Activated gamma-delta T cell treated with anti-CD3 and anti-CD28 coated beads, Interleukin-2, amount 50 U/mL, for 16 hours (primary cell): ENCODE data around the gene EYS.
"Not testable (repeated sequence)": the region's sequence is repeated elsewhere in the genome, so short reads cannot be mapped to it uniquely, and the experiment has no call there.

Experiments used
- DNase-seq: peaks from one replicate; pipeline ENCODE4 v3.0.0-alpha.2; 2020; ENCODE audit warnings: low read depth

Gene EYS

GRCh38 chr6:65452333-65452732 lies 254.7 kb downstream of the EYS start:
- DNase-seq: no peak

GRCh38 chr6:65450451-65450850 lies 256.6 kb downstream of the EYS start:
- no peak for DNase-seq

- no peak for DNase-seq
Measured at GRCh38 chr6:65449926-65450325, 257.1 kb downstream of the EYS start.

- DNase-seq: no peak
Measured at GRCh38 chr6:65448866-65449265, 258.2 kb downstream of the EYS start.

GRCh38 chr6:65436281-65436680 lies 270.7 kb downstream of the EYS start:
- DNase-seq: no peak

GRCh38 chr6:65416621-65417020 lies 290.4 kb downstream of the EYS start:
- DNase-seq: no peak

GRCh38 chr6:65410309-65410708 lies 296.7 kb downstream of the EYS start:
- no peak for DNase-seq

GRCh38 chr6:65402564-65402963 lies 304.5 kb downstream of the EYS start:
- no peak for DNase-seq

GRCh38 chr6:65399355-65400084 lies 307.5 kb downstream of the EYS start:
- DNase-seq: no peak

- no peak for DNase-seq
Measured at GRCh38 chr6:65398851-65399250, 308.2 kb downstream of the EYS start.

- DNase-seq: no peak
Measured at GRCh38 chr6:65350530-65350929, 356.5 kb downstream of the EYS start.

- not testable (repeated sequence) for DNase-seq
Measured at GRCh38 chr6:65302655-65303054, 404.4 kb downstream of the EYS start.

- no peak for DNase-seq
Measured at GRCh38 chr6:65299236-65299635, 407.8 kb downstream of the EYS start.

GRCh38 chr6:65295812-65296211 lies 411.2 kb downstream of the EYS start:
- DNase-seq: no peak

- DNase-seq: no peak
Measured at GRCh38 chr6:65289491-65289890, 417.5 kb downstream of the EYS start.

GRCh38 chr6:65285275-65285674 lies 421.8 kb downstream of the EYS start:
- no peak for DNase-seq

GRCh38 chr6:65280060-65280459 lies 427.0 kb downstream of the EYS start:
- no peak for DNase-seq

- no peak for DNase-seq
Measured at GRCh38 chr6:65262241-65262640, 444.8 kb downstream of the EYS start.

- no peak for DNase-seq
Measured at GRCh38 chr6:65259982-65260381, 447.0 kb downstream of the EYS start.

GRCh38 chr6:65259059-65259458 lies 448.0 kb downstream of the EYS start:
- no peak for DNase-seq

- no peak for DNase-seq
Measured at GRCh38 chr6:65253041-65253440, 454.0 kb downstream of the EYS start.

GRCh38 chr6:65248101-65248610 lies 458.9 kb downstream of the EYS start:
- DNase-seq: no peak

GRCh38 chr6:65231616-65232015 lies 475.4 kb downstream of the EYS start:
- DNase-seq: no peak

GRCh38 chr6:65229825-65230224 lies 477.2 kb downstream of the EYS start:
- DNase-seq: no peak
